GM21360 (cell line): ENCODE data around the gene VANGL2.
"Not testable (repeated sequence)": the region's sequence is repeated elsewhere in the genome, so short reads cannot be mapped to it uniquely, and the experiment has no call there.

ENCODE experiments used
- ATAC-seq: cut with Tn5 transposase; IDR thresholded peaks from one replicate; pipeline ENCODE4 v1.9.1; 2021; ENCODE audit warnings: mild to moderate bottlenecking, moderate library complexity; ENCODE audit not compliant: unreplicated experiment

The VANGL2 gene

DNA sequence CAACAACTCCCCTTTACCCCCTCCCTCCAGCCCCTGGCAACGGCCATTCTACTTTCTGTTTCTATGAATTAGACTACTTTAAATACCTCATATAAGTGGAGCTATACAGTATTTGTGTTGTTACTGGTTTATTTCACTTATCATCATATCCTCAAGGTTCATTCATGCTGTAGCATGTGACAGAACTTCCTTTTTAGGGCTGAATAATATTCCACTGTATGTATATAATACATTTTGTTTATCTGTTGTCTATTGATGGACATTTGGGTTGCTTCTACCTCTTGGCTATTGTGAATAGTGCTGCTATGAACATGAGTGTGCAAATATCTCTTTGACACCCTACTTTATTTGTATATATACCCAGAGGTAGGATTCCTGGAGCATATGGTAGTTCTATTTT lies 31.3 kb upstream of the VANGL2 start:
- no peak for ATAC-seq

DNA sequence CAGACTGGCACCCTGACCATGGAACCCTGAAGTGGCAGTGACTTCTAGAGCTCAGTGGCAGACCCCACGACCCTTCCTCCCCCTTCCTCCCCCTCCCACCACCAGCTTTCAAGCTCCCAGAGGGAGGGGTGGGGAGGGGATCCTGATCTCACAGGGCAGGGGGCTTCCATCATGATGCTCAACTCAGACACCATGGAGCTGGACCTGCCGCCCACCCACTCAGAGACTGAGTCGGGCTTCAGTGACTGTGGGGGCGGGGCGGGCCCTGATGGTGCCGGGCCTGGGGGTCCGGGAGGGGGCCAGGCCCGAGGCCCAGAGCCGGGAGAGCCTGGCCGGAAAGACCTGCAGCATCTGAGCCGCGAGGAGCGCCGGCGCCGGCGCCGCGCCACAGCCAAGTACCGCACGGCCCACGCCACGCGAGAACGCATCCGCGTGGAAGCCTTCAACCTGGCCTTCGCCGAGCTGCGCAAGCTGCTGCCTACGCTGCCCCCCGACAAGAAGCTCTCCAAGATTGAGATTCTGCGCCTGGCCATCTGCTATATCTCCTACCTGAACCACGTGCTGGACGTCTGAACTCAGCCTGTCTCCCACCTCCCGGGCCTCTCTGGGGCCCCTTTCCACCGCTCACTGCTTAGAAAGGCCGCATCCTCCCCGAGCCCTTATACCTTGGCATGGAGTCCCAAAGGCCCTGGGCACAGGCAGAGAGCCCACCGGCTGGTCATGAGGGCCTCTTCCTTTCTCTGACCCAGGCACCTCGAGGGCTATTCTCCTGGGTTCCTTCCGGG lies 29.6 kb upstream of the VANGL2 start:
- no peak for ATAC-seq

DNA sequence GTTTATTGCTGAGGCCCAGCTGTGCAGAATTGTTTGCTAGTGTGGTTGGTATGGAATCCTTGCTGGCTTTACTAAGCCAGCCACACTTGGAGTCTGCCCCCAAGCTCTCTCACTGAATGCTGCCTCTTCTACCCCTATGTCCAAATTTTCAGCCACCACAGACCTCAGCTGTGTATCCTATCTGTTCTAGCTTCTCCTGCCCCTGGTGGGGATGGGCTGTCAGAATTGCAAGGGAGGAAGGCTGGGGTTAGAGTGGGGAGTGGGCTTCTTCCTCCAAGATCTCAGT lies 29.1 kb upstream of the VANGL2 start:
- ATAC-seq: no peak

DNA sequence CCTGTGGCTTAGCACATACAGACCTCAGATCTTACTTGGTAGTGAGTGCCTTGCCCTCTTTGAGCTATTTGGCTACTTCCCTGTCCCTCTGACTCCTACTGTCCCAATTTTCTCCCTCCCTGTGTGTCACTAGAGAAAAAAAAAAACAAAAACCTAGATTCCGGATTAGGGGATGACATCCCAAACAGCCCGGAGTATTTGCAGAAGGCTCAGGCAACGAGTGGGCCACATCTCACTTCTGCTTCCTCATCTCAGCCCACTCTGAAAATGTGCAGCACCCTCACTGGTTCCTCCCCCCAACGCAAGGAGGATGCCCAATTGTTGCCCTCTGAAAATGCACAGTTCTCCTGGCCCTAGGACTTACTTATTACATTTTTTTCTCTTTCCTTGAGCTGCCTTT lies 28.6 kb upstream of the VANGL2 start:
- no peak for ATAC-seq

DNA sequence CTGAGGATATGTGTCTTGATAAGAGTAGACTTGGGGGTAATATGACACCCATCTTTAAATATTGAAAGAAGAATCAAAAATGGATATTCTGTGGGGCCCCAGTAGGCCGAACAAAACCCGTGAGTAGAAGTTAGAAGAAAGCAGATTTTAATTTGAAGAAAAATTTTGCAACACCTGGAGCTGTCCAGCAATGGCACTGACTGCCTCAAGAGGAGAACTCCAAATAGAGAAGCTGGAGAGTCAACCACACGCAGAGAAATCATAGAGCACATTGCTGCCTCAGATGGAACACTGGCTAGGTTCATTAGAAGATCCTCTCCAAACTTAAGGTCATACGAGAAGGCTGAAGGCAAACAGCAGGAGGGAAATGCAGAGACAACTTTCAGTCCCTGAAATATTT lies 26.7 kb upstream of the VANGL2 start:
- no peak for ATAC-seq

DNA sequence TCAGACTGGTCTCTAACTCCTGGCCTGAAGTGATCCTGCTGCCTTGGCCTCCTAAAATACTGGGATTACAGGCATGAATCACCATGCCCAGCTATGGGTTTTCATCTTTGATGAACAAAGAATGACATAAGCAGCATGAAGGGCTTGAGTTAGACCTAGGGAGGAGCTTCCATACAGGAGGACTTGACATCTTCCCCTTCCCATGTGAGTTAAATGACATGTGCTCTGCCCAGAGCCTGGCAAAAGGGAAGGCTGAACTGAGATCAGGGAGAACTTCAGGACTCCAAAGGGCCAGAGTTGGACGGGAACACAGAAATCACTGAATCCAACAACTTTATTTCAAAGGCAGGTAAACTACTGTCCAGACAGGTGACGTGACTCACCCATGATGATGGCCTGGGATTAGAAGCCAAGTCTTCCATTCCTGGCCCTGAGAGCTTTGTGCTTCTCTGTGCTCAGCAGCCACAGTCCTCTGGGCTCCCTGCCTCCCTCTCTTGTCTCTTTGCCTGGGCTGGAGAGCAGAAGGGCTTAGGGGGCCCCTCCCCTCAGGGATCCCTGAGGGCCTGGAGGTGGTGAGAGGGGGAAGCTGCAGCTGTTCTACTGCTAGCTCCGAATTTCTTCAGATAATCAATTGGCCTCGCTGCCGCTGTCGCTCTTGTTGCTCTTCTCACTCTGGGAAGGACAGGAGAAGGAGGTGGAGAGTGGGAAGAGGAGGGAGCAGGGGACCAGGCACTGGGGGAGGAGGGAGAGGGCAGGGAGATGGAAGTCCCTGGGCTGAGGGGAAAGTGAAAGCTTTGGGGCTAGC lies 25.9 kb upstream of the VANGL2 start:
- no peak for ATAC-seq

DNA sequence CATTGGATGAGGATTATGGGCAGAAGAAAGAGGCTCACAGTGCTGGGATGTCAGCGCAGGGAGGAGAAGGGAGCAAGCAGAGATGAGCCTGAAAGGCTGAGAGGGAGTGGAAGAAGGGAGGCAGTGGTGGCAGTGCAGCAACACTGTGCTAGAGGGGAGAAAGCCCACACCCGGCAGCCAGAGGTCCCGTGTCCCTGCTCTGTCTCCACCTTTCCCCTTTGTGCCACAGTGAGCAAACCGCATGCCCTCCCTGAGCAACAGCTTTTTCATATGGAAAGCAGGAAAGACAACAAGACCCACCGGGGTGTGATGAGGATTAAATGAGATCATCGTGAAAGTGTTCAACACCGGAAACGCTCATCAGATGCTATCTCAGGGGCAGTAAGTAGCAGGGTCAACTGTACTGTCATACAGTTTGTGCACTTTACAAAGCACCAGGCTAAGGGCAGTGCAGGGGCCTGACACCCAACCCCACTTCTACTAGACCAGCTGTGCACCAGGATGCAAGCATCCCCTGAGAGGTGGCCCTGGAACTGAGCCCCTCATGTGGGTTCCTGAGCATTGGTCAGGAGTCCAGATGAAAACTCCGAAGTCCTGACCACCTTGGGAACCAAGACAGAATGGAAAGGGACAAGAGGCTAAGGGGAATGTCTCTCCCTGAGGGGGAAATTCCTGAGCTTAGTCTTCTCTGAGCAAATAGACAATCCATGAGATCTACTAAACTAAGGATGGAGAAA lies 24.4 kb upstream of the VANGL2 start:
- no peak for ATAC-seq

DNA sequence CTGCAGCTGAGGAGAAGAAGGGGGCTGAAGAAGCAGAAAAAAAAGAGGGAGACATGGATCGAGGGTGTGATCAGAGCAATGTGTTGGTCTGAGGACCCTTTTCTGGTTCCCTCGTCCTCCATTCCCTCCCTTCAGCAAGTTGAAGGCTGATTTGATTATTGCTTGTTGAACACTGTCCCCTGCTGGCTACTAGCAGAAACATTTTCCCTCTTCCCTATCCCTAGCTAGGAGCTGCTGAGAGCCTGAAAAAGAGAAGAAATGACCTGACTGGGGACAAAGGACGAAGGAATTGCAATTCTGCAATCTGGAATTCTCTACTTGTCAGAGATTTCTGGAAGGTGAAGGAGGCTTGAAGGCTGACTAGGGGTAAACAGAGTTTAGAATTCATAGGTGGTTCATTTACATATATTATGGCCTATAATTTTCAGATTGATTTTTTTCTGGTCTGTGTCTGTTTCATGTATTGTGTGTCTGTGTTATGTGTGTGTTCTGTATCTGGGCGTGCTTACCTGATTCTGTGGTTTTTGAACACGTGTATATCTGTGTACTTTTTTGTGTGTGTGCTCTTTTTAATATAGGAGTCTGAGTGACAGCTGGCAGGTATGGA lies 23.7 kb upstream of the VANGL2 start:
- ATAC-seq: peak; percentile 56

DNA sequence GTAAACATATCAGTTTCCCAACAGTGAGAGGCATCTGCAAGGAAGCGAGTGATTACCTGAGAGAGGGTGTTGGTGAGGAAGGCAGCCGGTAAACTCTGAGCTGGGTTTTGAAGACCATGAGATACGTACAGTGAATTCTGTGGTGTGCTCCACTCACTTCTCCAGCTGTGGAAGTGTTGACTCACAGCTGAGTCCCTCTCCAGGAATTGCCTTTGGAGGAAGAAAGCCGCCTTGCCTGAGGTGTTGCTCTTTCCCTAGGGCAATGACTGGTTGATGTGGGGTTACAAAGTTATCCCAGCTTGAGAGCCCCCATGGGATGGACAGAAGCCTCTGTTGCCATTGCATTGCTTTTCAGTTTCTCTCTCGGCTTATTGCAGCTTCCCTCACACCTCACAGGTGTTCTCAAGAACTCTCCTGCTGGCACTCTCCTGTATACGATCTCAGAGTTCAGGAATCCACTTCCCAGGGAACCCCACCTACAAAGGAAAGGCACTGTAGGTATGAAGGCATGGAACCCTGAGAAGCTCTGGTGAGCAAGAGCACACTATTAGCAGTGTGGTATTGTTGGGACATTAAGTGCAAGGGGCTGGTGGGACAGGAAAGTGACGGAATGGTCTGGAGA lies 22.7 kb upstream of the VANGL2 start:
- ATAC-seq: no peak

DNA sequence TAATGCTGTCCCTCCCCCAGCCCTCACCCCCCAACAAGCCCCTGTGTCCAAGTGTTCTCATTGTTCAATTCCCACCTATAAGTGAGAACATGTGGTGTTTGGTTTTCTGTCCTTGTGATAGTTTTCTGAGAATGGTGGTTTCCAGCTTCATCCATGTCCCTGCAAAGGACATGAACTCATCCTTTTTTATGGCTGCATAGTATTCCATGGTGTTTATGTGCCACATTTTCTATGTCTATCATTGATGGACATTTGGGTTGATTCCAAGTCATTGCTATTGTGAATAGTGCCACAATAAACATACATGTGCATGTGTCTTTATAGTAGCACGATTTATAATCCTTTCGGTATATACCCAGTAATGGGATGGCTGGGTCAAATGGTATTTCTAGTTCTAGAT lies 15.6 kb upstream of the VANGL2 start:
- not testable (repeated sequence) for ATAC-seq

DNA sequence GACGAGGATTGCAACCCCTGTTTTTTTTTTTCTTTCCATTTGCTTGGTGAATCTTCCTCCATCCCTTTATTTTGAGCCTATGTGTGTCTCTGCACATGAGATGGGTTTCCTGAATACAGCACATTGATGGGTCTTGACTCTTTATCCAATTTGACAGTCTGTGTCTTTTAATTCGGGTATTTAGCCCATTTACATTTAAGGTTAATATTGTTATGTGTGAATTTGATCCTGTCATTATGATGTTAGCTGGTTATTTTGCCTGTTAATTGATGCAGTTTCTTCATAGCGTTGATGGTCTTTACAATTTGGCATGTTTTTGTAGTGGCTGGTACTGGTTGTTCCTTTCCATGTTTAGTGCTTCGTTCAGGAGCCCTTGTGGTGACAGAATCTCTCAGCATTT lies 12.0 kb upstream of the VANGL2 start:
- ATAC-seq: not testable (repeated sequence)

DNA sequence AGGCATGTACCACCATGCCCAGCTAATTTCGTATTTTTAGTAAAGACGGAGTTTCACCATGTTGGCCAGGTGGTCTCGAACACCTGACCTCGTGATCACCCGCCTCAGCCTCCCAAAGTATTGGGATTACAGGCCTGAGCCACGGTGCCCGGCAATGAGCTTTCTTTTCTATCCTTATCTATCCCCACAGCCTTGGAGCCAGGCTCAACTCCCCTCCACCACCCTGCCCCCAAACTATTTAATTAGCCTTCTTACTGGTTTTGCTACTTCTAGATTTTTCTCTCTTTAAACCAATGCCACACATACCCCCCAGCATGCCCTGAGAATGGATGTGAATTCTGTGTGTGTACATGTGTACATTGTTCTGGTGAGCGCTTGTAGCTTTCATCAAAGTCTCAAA lies 5.7 kb upstream of the VANGL2 start:
- ATAC-seq: no peak

DNA sequence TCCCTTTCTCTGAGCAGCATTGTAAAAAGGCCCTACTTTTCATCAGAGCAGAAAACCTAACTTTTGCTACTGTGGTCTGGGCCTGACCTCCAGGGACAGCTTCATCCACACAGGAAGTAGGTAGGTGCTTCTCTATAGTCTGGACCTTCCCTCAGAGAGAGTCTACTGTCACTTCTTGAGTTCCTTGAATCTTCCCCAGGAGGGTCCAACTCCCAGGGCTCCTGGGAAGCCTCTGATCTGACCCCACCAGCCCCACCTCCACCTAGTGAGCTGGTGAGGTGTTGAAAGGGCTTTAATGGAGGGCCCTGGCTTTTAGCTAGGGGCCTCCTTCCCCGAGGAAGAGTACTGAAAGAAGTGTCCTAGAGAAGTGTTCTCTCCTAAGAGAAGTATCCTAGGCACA lies 2.7 kb upstream of the VANGL2 start:
- ATAC-seq: no peak

DNA sequence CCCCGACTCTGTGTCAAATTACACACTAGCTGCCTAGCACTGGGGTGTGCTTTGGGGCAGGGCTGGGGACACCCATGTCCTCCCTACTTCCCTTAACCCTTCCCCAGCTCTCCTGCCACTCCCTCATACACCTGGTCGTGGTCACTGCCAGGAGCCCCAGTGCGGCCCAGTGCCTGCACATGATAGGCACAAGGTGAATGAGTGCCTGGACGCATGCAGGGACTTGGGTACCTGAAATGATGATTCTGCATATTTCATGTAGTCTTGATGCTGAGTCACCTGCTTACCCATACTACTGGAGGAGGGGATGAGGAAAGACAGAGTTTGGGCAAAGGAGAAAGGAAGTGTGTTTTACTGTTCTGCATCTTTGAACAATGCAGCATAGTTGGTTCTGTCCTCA lies 1.5 kb upstream of the VANGL2 start:
- ATAC-seq: no peak

DNA sequence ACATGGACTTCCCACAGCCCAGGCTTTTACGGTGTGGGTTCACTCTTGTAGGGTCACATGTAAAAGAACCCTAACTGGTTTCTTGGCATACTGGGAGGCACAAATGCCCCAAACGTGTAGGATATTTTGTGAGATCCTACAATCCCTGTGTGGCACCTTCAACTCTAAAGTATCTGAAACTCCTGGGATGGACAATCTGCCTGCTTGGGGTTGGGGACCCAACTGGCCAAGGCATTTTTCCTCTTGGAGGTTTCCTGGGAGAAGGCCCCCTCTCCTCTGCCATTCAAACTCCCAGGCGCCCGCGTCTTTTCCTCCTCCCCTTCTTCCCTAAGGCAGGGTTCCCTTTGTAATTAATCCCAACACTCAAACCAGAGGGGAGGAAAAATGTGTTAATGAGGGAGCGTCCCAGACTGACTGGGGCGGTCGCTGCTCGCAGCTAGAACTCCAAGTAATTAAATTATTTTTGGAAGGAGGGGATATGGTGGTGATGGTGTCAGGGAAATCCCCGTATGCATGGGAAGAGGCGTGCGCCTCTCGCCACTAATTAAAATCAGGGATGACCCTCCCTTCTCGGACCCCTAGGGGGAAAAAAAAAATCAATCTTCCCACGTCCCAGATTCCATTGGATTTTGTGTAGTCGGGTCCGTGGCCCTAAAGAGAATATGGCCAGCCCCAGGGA lies 681 bp upstream of the VANGL2 start:
- ATAC-seq: no peak

DNA sequence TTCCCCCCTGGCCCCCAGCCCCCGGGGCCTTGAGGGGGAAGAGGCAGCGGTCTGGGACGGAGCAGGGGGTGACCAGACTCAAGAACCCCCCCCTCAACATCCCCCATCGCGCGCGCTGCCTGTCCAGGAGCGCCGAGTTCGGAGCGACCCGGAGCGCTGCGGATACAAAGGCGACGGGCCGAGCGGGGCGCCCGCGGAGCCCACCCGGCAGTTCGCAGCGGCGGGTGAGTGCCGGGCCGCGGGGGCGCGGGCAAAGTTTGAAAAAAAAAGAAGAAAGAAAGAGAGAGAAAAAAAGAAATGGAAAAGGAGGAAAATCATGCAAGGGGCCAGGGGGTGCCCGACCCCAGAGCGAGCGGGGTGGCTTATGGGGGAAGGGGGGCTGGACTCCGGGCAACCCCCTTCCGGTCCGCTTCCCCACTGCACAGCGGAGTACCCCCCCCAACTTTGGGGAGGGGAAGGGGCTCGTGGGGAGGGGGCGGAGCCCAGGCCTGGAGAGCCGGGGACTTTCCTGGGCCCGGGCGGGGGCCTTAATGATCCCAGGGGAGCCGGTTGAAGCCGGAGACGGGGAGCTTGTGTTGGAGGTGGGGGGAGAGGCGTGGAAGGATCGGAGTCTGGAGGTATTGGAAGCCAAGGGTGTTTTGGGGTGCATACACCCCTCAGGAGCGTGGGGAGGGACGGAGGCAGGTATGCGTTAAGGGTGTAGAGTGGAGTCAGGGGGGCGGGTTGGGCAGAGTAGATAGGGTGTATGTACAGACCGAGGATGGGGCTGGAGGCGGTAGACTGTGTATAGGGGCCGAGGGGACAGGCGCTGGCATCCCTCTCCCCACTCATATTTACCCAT lies 502 bp downstream of the VANGL2 start:
- no peak for ATAC-seq

DNA sequence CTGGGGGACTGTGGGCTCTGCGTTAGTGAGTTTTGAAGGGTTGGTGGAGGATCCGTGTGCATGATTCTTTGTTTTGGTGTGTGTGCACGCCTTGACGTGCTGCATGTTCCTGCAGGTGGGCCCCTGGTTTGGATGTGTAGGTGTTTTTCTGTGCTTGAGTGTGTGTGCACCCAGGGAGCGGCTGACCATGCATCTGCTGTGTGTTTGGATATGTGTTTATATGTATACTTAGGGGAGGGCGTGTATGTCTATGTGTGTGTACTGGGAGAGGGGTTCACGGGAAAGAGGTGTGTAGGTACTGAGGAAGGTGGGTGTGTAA lies 1.1 kb downstream of the VANGL2 start:
- no peak for ATAC-seq

DNA sequence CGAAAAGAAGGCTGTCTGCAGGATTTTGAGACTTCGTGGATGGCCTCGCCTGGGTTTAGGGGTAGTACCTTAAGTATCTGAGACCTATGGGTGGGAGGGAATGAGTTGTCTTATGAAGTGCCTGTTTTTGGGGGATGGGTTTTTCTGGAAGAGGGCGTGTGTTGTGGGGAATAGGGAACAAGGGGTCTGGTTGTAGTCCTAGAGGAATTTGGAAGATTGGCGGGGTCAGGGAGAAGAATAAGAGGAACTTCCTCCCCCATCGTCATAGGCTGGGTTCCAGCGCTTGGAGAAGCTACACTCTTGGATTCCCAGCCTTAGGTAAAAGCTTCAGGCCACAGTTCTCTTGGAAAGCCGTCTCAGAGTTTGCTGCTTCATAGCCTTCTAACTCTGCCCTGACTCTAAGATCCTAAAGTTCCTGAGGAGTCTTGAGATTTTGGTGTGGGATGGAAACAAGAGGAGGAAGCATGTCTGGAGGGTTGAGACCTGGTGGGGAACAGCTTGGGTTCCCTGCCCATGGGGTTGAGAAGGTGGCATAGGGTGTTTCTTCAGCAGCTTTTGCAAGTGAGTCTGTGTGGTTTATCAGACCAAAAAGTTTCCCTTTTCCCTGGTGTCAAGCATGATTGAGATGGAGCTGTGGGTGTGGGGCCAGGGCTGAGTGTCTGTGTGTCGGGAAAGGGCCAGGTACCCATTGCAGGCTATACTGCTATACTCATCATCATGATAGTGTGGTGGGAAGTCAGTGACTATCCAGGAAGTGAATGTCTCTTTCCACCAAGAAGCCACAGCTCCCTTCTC lies 1.8 kb downstream of the VANGL2 start:
- ATAC-seq: no peak

DNA sequence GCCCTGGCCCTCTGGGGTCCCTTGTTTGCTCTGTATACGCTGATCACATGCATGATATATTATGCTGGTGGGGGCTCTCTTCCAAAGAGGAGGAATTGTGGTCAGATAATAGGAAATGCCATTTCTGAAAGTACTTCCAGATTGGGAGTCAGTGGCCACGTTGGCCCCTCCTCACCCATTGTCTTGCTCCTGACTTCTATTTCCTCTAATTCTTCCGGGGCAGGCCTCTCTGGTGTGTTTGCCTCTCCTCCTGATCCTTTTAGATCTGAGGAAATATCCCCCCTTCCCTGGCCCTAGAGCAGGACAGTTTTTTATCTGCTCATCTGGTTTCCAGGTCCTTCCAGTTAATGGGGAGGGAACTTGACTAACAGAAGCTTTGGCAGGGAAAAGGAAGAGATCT lies 2.9 kb downstream of the VANGL2 start:
- ATAC-seq: no peak
